ENCODE data around the gene SEC22A.

DNA sequence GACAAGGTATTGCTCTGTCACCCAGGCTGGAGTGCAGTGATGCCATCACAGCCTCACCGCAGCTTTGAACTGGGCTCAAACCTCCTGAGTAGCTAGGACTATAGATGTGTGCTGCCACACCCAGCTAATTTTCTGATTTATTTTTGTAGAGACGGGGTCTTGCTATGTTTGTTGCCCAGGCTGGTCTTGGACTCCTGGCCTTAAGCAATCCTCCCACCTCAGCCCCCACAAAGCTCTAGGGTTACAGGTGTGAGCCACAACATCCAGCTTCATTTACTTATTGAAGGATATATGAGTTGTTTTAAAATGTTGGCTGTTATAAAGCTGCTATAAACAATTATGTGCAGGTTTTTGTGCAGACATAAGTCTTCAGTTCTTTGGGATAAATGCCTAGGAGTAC lies 62.2 kb downstream of the SEC22A start:
- no peak for TF ChIP-seq POLR2A (IDR thresholded peaks at IDR 0.05)
- TF ChIP-seq, protein P1, sequence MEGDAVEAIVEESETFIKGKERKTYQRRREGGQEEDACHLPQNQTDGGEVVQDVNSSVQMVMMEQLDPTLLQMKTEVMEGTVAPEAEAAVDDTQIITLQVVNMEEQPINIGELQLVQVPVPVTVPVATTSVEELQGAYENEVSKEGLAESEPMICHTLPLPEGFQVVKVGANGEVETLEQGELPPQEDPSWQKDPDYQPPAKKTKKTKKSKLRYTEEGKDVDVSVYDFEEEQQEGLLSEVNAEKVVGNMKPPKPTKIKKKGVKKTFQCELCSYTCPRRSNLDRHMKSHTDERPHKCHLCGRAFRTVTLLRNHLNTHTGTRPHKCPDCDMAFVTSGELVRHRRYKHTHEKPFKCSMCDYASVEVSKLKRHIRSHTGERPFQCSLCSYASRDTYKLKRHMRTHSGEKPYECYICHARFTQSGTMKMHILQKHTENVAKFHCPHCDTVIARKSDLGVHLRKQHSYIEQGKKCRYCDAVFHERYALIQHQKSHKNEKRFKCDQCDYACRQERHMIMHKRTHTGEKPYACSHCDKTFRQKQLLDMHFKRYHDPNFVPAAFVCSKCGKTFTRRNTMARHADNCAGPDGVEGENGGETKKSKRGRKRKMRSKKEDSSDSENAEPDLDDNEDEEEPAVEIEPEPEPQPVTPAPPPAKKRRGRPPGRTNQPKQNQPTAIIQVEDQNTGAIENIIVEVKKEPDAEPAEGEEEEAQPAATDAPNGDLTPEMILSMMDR (IDR thresholded peaks at IDR 0.05): no peak

Measured in adrenal gland (tissue), 5 donors.